Measurements from ENCODE around the gene IRGM. TPM values are rescaled to one million over a fixed set of nuclear protein-coding genes. Genes with fewer than 3 reads are reported as not detected.

The IRGM gene, protein sequence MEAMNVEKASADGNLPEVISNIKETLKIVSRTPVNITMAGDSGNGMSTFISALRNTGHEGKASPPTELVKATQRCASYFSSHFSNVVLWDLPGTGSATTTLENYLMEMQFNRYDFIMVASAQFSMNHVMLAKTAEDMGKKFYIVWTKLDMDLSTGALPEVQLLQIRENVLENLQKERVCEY
- 1 to 10 TPM; 2.2 to 3.1 TPM for total RNA-seq

DNA sequence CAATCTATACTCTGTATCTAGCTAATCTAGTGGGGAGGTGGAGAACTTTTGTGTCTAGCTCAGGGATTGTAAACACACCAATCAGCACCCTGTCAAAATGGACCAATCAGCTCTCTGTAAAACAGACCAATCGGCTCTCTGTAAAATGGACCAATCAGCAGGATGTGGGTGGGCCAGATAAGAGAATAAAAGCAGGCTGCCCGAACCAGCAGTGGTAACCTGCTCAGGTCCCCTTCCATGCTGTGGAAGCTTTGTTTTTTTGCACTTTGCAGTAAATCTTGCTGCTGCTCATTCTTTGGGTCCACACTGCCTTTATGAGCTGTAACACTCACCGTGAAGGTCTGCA is at the start of gene IRGM:
IRGM (plus strand) TSS at position 214 of the 346 bp plus-strand sequence. CDS start 1,603 bp downstream, outside the sequence.

Other genes with a start within 250 kb of the IRGM start
- gene SYNPO, start 205.9 kb upstream of the IRGM start, total RNA-seq = under 1 TPM; 0.05 to 0.25 TPM
- under 1 TPM in 1 of 2 experiments, not detected in 1; 0.20 TPM for gene MYOZ3, start 185.3 kb upstream of the IRGM start, total RNA-seq
- gene RBM22, start 145.5 kb upstream of the IRGM start, total RNA-seq = 10 to 100 TPM; 59.3 to 62.9 TPM
- 10 to 100 TPM; 34.7 to 39.8 TPM for gene DCTN4, start 87.5 kb upstream of the IRGM start, total RNA-seq
- 10 to 100 TPM; 11.8 to 12.6 TPM for gene SMIM3, start 67.8 kb upstream of the IRGM start, total RNA-seq
- under 1 TPM; 0.79 to 0.93 TPM for gene ZNF300, start 58.5 kb downstream of the IRGM start, total RNA-seq
- not detected for gene GPX3, start 174.1 kb downstream of the IRGM start, total RNA-seq
- gene TNIP1, start 234.5 kb downstream of the IRGM start, total RNA-seq = 100 to 1,000 TPM; 143 to 148 TPM